H54 (cell line): Measurements from ENCODE around the gene PKNOX2.

ENCODE experiments used
- DNase-seq: peaks from one replicate; pipeline ENCODE4 v3.0.0; 2011; ENCODE audit warnings: low spot score, mixed read lengths; ENCODE audit not compliant: insufficient read length
- FAIRE-seq: peaks from 3 replicates; lab custom pipeline; 2011; peaks lifted over from hg19 to GRCh38; lab: Jason Lieb, UNC
- POLR2A ChIP-seq: IDR thresholded peaks from 2 replicates; pipeline ENCODE4 v1.6.1; 2011; ENCODE audit warnings: low read depth, mild to moderate bottlenecking, low read length

Gene PKNOX2

GRCh38 chr11:125173556-125173955, 9.0 kb downstream of the PKNOX2 start:
- TF ChIP-seq POLR2A, result no peak
- DNase-seq, result no peak
- no peak for FAIRE-seq

- no peak for TF ChIP-seq POLR2A
- FAIRE-seq (no peak), DNase-seq (no peak)
Measured at GRCh38 chr11:125174057-125174456, 9.5 kb downstream of the PKNOX2 start.

GRCh38 chr11:125174686-125175085, 10.1 kb downstream of the PKNOX2 start:
- no peak for TF ChIP-seq POLR2A
- FAIRE-seq, result no peak
- DNase-seq, result no peak

- TF ChIP-seq POLR2A, result no peak
- DNase-seq (no peak), FAIRE-seq (no peak)
Measured at GRCh38 chr11:125175166-125175565, 10.6 kb downstream of the PKNOX2 start.

- DNase-seq (no peak), FAIRE-seq (no peak)
- TF ChIP-seq POLR2A, result no peak
Measured at GRCh38 chr11:125175896-125176575, 11.5 kb downstream of the PKNOX2 start.

GRCh38 chr11:125176866-125177265, 12.3 kb downstream of the PKNOX2 start:
- FAIRE-seq (no peak), DNase-seq (no peak)
- TF ChIP-seq POLR2A, result no peak

GRCh38 chr11:125177543-125177942, 13.0 kb downstream of the PKNOX2 start:
- DNase-seq (no peak), FAIRE-seq (no peak)
- TF ChIP-seq POLR2A, result no peak

GRCh38 chr11:125179346-125179745, 14.8 kb downstream of the PKNOX2 start:
- no peak for TF ChIP-seq POLR2A
- DNase-seq (no peak), FAIRE-seq (no peak)

- FAIRE-seq (no peak), DNase-seq (no peak)
- no peak for TF ChIP-seq POLR2A
Measured at GRCh38 chr11:125179895-125180294, 15.3 kb downstream of the PKNOX2 start.

GRCh38 chr11:125180413-125181305, 16.1 kb downstream of the PKNOX2 start:
- DNase-seq (no peak), FAIRE-seq (no peak)
- TF ChIP-seq POLR2A, result no peak

- FAIRE-seq, result no peak
- DNase-seq, result no peak
- TF ChIP-seq POLR2A, result no peak
Measured at GRCh38 chr11:125182573-125182972, 18.0 kb downstream of the PKNOX2 start.

- no peak for FAIRE-seq
- DNase-seq, result no peak
- TF ChIP-seq POLR2A, result no peak
Measured at GRCh38 chr11:125183641-125184040, 19.1 kb downstream of the PKNOX2 start.

GRCh38 chr11:125188021-125188420, 23.5 kb downstream of the PKNOX2 start:
- FAIRE-seq (no peak), DNase-seq (no peak)

GRCh38 chr11:125190566-125190965, 26.0 kb downstream of the PKNOX2 start:
- no peak for TF ChIP-seq POLR2A
- DNase-seq (no peak), FAIRE-seq (no peak)

More at GRCh38 chr11:125188021-125188420, 23.5 kb downstream of the PKNOX2 start:
- TF ChIP-seq POLR2A, result no peak
